ENCODE data around the gene SMNDC1.

DNA sequence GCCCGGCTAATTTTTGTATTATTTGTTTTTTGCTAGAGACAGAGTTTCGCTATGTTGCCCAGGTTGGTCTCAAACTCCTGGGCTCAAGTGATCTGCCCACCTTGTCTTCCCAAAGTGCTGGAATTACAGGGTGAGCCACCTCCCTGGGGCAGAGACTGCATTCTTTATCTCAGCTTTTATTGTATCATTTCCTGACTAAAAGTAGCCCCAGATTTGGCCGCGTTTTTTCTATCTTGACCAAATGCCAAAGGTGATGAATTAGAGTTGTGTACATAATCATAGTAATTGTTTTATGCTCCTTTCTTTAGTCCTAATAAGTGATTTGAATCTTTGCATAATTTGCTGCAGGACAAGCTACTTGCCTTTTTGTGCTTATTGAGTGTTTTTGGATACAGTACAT lies 3.1 kb upstream of the SMNDC1 start:
- TF ChIP-seq, protein P1, sequence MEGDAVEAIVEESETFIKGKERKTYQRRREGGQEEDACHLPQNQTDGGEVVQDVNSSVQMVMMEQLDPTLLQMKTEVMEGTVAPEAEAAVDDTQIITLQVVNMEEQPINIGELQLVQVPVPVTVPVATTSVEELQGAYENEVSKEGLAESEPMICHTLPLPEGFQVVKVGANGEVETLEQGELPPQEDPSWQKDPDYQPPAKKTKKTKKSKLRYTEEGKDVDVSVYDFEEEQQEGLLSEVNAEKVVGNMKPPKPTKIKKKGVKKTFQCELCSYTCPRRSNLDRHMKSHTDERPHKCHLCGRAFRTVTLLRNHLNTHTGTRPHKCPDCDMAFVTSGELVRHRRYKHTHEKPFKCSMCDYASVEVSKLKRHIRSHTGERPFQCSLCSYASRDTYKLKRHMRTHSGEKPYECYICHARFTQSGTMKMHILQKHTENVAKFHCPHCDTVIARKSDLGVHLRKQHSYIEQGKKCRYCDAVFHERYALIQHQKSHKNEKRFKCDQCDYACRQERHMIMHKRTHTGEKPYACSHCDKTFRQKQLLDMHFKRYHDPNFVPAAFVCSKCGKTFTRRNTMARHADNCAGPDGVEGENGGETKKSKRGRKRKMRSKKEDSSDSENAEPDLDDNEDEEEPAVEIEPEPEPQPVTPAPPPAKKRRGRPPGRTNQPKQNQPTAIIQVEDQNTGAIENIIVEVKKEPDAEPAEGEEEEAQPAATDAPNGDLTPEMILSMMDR (conservative IDR thresholded peaks at IDR 0.05; ENCODE audit: low read depth, low read length): no peak
- TF ChIP-seq MAZ (IDR thresholded peaks at IDR 0.05; ENCODE audit: borderline replicate concordance, low read depth, low read length) (no peak), NFE2L2 (IDR thresholded peaks at IDR 0.05; ENCODE audit: low read depth, low read length) (no peak), POLR2A (IDR thresholded peaks at IDR 0.05; ENCODE audit: low read depth, low read length) (no peak), RCOR1 (IDR thresholded peaks at IDR 0.05; ENCODE audit: insufficient replicate concordance, low read length) (no peak)
